WTC11 (cell line): ENCODE results near the gene ENTREP3. TPM values are rescaled to one million over a fixed set of nuclear protein-coding genes. Genes with fewer than 3 reads are reported as not detected.

Experiments
- ATAC-seq: fragments of 200-7000 bp; cut with Tn5 transposase; 2 replicates; pipeline ENCODE4 v1.10.0; 2021; ENCODE audit warnings: mild to moderate bottlenecking, moderate library complexity
- CTCF ChIA-PET: fragments of 300-600 bp; sonication (Branson Sonifier 250); formaldehyde crosslinking; loops from one replicate; lab custom pipeline; 2021; ENCODE audit warnings: antibody characterized with exemption; lab: Charles Lee
- POLR2A ChIA-PET: fragments of 350-600 bp; sonication (Branson Sonifier 250); formaldehyde crosslinking; loops from one replicate; lab custom pipeline; 2021; ENCODE audit warnings: antibody characterized with exemption; lab: Charles Lee
- DNase-seq: peaks from one replicate; pipeline ENCODE4 v3.0.0; 2021; ENCODE audit warnings: low spot score
- H3K27ac Mint-ChIP-seq: 2 replicates; pipeline ENCODE4 v1.8.0; 2021; ENCODE audit warnings: mixed read lengths
- H3K27me3 Mint-ChIP-seq: 2 replicates; pipeline ENCODE4 v1.8.0; 2021; ENCODE audit warnings: low read depth, mild to moderate bottlenecking, moderate library complexity, mixed read lengths
- H3K36me3 Mint-ChIP-seq: 2 replicates; pipeline ENCODE4 v1.8.0; 2021; ENCODE audit warnings: mixed read lengths
- H3K4me1 Mint-ChIP-seq: 2 replicates; pipeline ENCODE4 v1.8.0; 2022; ENCODE audit warnings: mixed read lengths
- H3K4me3 Mint-ChIP-seq: 2 replicates; pipeline ENCODE4 v1.8.0; 2021; ENCODE audit warnings: mild to moderate bottlenecking, moderate library complexity, mixed read lengths
- H3K9me3 Mint-ChIP-seq: 2 replicates; pipeline ENCODE4 v1.8.0; 2021; ENCODE audit warnings: mixed read lengths
- ATF1 ChIP-seq: sonication (generic); formaldehyde crosslinking; IDR thresholded peaks from 2 replicates; pipeline ENCODE4 v1.8.1; 2023; ENCODE audit warnings: mild to moderate bottlenecking, moderate library complexity, missing genetic modification reagents
- CREM ChIP-seq: sonication (generic); formaldehyde crosslinking; IDR thresholded peaks from 2 replicates; pipeline ENCODE4 v1.8.1; 2022; ENCODE audit warnings: mild to moderate bottlenecking, missing genetic modification reagents, moderate library complexity
- ELF4 ChIP-seq: sonication (generic); formaldehyde crosslinking; IDR thresholded peaks from 2 replicates; pipeline ENCODE4 v1.8.1; 2022; ENCODE audit warnings: low read depth, mild to moderate bottlenecking, moderate library complexity, missing genetic modification reagents
- EMX1 ChIP-seq: fragments of 250-450 bp; sonication (Bioruptor Pico); IDR thresholded peaks from 2 replicates; pipeline ENCODE4 v1.8.0; 2021; ENCODE audit warnings: mild to moderate bottlenecking
- MYBL2 ChIP-seq: sonication (generic); formaldehyde crosslinking; IDR thresholded peaks from 2 replicates; pipeline ENCODE4 v1.8.1; 2023; ENCODE audit warnings: mild to moderate bottlenecking, moderate library complexity, missing genetic modification reagents
- NFYB ChIP-seq: sonication (generic); formaldehyde crosslinking; conservative IDR thresholded peaks from 2 replicates; pipeline ENCODE4 v1.8.0; 2022; ENCODE audit warnings: low read depth, missing genetic modification reagents
- PRRX2 ChIP-seq: fragments of 250-450 bp; sonication (Bioruptor Pico); IDR thresholded peaks from 2 replicates; pipeline ENCODE4 v1.8.0; 2021; ENCODE audit warnings: mild to moderate bottlenecking
- RELA ChIP-seq: sonication (generic); formaldehyde crosslinking; IDR thresholded peaks from 2 replicates; pipeline ENCODE4 v1.8.1; 2022; ENCODE audit warnings: missing genetic modification reagents, mild to moderate bottlenecking, borderline replicate concordance
- ZNF671 ChIP-seq: fragments of 250-450 bp; sonication (Bioruptor Pico); IDR thresholded peaks from 2 replicates; pipeline ENCODE4 v1.8.0; 2021; ENCODE audit warnings: mild to moderate bottlenecking
- total RNA-seq: library from RNA; stranded (reverse); gene quantifications from 3 replicates; pipeline ENCODE4 v1.2.3, GENCODE V29; 2021
- TF ChIP-seq, protein P1 (sequence below): fragments of 250-450 bp; sonication (Bioruptor Pico); IDR thresholded peaks from 2 replicates; pipeline ENCODE4 v1.9.0; 2021; ENCODE audit warnings: mild to moderate bottlenecking
- TF ChIP-seq, protein P2 (sequence below): fragments of 250-450 bp; sonication (Bioruptor Pico); IDR thresholded peaks from 2 replicates; pipeline ENCODE4 v1.9.0; 2021; ENCODE audit warnings: mild to moderate bottlenecking
- TF ChIP-seq, protein P3 (sequence below): sonication (generic); formaldehyde crosslinking; IDR thresholded peaks from 2 replicates; pipeline ENCODE4 v1.8.1; 2022; ENCODE audit warnings: missing genetic modification reagents, borderline replicate concordance
- TF ChIP-seq, protein P4 (sequence below): sonication (generic); formaldehyde crosslinking; IDR thresholded peaks from 2 replicates; pipeline ENCODE4 v1.8.0; 2023; ENCODE audit warnings: mild to moderate bottlenecking, missing genetic modification reagents
- TF ChIP-seq, protein P5 (sequence below): sonication (generic); formaldehyde crosslinking; IDR thresholded peaks from 2 replicates; pipeline ENCODE4 v1.8.0; 2022; ENCODE audit warnings: mild to moderate bottlenecking, missing genetic modification reagents
- TF ChIP-seq, protein P6 (sequence below): fragments of 250-450 bp; sonication (Bioruptor Pico); IDR thresholded peaks from 2 replicates; pipeline ENCODE4 v1.8.0; 2021; ENCODE audit warnings: mild to moderate bottlenecking
- TF ChIP-seq, protein P7 (sequence below): sonication (generic); formaldehyde crosslinking; IDR thresholded peaks from 2 replicates; pipeline ENCODE4 v1.8.0; 2022; ENCODE audit warnings: missing genetic modification reagents
- TF ChIP-seq, protein P8 (sequence below): fragments of 200-600 bp; IDR thresholded peaks from 2 replicates; pipeline ENCODE4 v1.8.0; 2022; ENCODE audit warnings: antibody characterized with exemption

ENTREP3 gene
- total RNA-seq, 1 experiment from 2014 or later = 67.8 TPM

DNA sequence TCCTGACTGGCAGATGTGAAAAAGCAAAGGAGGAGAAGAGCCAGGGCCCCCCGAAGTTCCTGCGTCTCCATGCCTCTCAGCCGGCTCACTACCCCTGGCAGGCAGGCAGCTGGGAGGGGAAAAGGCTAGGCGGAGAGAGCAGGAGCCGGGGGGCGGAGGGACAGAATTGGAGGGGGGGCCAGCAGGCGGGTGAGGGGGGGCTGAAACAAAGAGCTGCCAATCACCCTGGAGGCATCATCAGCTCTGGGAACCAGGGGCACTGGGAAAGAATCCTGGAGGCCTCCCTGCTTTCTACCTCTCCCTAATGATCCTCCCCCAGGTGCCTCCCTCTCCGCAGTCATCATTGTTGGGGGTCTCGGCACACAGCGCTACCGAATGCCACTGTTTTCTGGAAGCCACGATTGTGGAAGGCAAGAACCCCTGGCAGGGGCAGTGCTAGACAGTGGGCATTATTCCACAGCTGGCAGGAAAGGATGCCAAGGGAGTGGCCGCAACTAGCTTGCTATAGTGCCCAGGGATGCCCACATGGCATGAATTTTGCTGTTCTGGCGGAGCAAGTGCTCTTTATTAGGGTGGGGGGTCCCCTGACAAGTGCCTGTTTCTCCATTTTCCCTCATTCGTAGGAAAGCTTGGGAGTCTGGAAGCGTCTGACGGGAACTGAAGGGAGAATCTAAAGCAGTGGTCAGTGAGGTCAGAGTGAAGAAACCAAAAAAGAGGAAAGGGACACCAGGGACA, 47.3 kb downstream of the ENTREP3 start, which contains the start of gene THBS3 (continued):
- TF ChIP-seq, protein P1, sequence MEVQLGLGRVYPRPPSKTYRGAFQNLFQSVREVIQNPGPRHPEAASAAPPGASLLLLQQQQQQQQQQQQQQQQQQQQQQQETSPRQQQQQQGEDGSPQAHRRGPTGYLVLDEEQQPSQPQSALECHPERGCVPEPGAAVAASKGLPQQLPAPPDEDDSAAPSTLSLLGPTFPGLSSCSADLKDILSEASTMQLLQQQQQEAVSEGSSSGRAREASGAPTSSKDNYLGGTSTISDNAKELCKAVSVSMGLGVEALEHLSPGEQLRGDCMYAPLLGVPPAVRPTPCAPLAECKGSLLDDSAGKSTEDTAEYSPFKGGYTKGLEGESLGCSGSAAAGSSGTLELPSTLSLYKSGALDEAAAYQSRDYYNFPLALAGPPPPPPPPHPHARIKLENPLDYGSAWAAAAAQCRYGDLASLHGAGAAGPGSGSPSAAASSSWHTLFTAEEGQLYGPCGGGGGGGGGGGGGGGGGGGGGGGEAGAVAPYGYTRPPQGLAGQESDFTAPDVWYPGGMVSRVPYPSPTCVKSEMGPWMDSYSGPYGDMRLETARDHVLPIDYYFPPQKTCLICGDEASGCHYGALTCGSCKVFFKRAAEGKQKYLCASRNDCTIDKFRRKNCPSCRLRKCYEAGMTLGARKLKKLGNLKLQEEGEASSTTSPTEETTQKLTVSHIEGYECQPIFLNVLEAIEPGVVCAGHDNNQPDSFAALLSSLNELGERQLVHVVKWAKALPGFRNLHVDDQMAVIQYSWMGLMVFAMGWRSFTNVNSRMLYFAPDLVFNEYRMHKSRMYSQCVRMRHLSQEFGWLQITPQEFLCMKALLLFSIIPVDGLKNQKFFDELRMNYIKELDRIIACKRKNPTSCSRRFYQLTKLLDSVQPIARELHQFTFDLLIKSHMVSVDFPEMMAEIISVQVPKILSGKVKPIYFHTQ (CRISPR knock-in tag) = no peak
- TF ChIP-seq, protein P2, sequence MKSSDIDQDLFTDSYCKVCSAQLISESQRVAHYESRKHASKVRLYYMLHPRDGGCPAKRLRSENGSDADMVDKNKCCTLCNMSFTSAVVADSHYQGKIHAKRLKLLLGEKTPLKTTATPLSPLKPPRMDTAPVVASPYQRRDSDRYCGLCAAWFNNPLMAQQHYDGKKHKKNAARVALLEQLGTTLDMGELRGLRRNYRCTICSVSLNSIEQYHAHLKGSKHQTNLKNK (CRISPR knock-in tag) = no peak
- TF ChIP-seq MYBL2 (CRISPR knock-in tag) (no peak), ZNF671 (CRISPR knock-in tag) (no peak; the same call in 1 of the 2 replicates), PRRX2 (0 out of 2 replicates have a peak, but pooled peaks have one; percentile 47)
- TF ChIP-seq, protein P3, sequence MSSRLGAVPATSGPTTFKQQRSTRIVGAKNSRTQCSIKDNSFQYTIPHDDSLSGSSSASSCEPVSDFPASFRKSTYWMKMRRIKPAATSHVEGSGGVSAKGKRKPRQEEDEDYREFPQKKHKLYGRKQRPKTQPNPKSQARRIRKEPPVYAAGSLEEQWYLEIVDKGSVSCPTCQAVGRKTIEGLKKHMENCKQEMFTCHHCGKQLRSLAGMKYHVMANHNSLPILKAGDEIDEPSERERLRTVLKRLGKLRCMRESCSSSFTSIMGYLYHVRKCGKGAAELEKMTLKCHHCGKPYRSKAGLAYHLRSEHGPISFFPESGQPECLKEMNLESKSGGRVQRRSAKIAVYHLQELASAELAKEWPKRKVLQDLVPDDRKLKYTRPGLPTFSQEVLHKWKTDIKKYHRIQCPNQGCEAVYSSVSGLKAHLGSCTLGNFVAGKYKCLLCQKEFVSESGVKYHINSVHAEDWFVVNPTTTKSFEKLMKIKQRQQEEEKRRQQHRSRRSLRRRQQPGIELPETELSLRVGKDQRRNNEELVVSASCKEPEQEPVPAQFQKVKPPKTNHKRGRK (CRISPR knock-in tag) = no peak
- TF ChIP-seq, protein P4, sequence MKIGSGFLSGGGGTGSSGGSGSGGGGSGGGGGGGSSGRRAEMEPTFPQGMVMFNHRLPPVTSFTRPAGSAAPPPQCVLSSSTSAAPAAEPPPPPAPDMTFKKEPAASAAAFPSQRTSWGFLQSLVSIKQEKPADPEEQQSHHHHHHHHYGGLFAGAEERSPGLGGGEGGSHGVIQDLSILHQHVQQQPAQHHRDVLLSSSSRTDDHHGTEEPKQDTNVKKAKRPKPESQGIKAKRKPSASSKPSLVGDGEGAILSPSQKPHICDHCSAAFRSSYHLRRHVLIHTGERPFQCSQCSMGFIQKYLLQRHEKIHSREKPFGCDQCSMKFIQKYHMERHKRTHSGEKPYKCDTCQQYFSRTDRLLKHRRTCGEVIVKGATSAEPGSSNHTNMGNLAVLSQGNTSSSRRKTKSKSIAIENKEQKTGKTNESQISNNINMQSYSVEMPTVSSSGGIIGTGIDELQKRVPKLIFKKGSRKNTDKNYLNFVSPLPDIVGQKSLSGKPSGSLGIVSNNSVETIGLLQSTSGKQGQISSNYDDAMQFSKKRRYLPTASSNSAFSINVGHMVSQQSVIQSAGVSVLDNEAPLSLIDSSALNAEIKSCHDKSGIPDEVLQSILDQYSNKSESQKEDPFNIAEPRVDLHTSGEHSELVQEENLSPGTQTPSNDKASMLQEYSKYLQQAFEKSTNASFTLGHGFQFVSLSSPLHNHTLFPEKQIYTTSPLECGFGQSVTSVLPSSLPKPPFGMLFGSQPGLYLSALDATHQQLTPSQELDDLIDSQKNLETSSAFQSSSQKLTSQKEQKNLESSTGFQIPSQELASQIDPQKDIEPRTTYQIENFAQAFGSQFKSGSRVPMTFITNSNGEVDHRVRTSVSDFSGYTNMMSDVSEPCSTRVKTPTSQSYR (CRISPR knock-in tag) = no peak
- TF ChIP-seq, protein P5, sequence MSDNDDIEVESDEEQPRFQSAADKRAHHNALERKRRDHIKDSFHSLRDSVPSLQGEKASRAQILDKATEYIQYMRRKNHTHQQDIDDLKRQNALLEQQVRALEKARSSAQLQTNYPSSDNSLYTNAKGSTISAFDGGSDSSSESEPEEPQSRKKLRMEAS = no peak

DNA sequence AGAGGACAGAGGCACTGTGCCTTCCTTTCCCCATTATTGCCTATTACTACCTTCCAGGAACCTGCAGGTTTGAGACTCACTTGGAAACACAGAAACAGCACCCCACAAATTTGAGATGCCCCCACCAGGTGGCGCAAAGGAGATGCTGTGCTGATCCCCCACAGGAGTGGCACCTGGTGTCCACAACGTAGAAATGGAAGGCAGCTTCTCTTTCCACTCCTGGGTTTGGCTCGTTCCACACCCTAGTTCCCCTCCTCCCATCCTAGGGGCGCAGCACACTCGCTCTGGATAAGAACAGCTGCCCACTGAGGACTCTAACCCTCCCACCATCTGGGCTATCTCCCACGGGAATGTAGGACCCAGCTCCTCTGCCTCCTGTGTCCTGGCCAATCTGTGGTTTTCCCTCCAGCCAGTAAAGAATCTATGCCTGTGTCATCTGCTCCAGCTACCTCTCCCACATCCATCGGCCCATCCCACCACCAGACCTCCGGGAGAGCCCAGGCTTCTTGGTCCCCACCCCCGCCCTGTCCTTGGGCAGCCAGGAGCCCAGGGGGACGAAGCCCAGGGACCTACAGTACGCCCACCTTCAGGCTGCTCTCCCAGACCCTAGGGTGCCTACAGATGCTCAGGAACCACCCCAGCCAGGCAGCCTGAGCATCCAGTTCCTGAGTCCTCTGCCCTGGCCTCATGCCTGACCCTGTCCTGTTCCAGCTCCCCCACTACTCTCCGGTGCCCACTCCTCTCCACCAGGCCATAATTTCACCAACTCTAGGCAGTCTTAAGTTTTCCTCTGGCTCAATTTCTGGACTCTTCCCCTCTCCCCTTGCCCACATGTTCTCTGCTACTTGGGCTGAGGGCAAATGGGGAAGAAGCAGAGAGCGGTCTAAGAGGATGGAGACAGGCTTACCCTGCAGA, 48.1 kb downstream of the ENTREP3 start:
- Mint-ChIP-seq H3K9me3 (no peaks in the 10 kb centered on the region), H3K4me3 (peak overlapping the region; percentile 88), H3K27me3 (peaks cover 9% of the 10 kb centered on the region), H3K27ac (peak overlapping the region; percentile 14), H3K36me3 (peaks cover 20% of the 10 kb centered on the region), H3K4me1 (peaks cover 19% of the 10 kb centered on the region)
- DNase-seq (peak; percentile 92), ATAC-seq (peak; percentile 31)
- POLR2A ChIA-PET = interaction anchor here (1.0 to 3.7 kb wide), 7 partner anchors 11 to 116 kb away, joined by 3 to 35 read pairs (median 4); partner anchors contain the start of gene KRTCAP2
- CTCF ChIA-PET = interaction anchor here (0.5 to 4.8 kb wide), 24 partner anchors 9 to 522 kb away, joined by 3 to 51 read pairs (median 6); partner anchors contain the start of genes ADAM15, KRTCAP2, RUSC1 and TRIM46
- TF ChIP-seq, protein P6, sequence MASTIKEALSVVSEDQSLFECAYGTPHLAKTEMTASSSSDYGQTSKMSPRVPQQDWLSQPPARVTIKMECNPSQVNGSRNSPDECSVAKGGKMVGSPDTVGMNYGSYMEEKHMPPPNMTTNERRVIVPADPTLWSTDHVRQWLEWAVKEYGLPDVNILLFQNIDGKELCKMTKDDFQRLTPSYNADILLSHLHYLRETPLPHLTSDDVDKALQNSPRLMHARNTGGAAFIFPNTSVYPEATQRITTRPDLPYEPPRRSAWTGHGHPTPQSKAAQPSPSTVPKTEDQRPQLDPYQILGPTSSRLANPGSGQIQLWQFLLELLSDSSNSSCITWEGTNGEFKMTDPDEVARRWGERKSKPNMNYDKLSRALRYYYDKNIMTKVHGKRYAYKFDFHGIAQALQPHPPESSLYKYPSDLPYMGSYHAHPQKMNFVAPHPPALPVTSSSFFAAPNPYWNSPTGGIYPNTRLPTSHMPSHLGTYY (CRISPR knock-in tag) = peak; percentile 32
- TF ChIP-seq ATF1 (CRISPR knock-in tag) (no peak; the same call in 1 of the 2 replicates), RELA (no peak), NFYB (no peak), CREM (CRISPR knock-in tag) (peak; percentile 63; the same call in 1 of the 2 replicates), ELF4 (CRISPR knock-in tag) (no peak), EMX1 (CRISPR knock-in tag) (peak; percentile 77)
- TF ChIP-seq, protein P7, sequence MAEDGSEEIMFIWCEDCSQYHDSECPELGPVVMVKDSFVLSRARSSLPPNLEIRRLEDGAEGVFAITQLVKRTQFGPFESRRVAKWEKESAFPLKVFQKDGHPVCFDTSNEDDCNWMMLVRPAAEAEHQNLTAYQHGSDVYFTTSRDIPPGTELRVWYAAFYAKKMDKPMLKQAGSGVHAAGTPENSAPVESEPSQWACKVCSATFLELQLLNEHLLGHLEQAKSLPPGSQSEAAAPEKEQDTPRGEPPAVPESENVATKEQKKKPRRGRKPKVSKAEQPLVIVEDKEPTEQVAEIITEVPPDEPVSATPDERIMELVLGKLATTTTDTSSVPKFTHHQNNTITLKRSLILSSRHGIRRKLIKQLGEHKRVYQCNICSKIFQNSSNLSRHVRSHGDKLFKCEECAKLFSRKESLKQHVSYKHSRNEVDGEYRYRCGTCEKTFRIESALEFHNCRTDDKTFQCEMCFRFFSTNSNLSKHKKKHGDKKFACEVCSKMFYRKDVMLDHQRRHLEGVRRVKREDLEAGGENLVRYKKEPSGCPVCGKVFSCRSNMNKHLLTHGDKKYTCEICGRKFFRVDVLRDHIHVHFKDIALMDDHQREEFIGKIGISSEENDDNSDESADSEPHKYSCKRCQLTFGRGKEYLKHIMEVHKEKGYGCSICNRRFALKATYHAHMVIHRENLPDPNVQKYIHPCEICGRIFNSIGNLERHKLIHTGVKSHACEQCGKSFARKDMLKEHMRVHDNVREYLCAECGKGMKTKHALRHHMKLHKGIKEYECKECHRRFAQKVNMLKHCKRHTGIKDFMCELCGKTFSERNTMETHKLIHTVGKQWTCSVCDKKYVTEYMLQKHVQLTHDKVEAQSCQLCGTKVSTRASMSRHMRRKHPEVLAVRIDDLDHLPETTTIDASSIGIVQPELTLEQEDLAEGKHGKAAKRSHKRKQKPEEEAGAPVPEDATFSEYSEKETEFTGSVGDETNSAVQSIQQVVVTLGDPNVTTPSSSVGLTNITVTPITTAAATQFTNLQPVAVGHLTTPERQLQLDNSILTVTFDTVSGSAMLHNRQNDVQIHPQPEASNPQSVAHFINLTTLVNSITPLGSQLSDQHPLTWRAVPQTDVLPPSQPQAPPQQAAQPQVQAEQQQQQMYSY (CRISPR knock-in tag) = peak; percentile 51; the same call in 1 of the 2 replicates
- TF ChIP-seq, protein P8, sequence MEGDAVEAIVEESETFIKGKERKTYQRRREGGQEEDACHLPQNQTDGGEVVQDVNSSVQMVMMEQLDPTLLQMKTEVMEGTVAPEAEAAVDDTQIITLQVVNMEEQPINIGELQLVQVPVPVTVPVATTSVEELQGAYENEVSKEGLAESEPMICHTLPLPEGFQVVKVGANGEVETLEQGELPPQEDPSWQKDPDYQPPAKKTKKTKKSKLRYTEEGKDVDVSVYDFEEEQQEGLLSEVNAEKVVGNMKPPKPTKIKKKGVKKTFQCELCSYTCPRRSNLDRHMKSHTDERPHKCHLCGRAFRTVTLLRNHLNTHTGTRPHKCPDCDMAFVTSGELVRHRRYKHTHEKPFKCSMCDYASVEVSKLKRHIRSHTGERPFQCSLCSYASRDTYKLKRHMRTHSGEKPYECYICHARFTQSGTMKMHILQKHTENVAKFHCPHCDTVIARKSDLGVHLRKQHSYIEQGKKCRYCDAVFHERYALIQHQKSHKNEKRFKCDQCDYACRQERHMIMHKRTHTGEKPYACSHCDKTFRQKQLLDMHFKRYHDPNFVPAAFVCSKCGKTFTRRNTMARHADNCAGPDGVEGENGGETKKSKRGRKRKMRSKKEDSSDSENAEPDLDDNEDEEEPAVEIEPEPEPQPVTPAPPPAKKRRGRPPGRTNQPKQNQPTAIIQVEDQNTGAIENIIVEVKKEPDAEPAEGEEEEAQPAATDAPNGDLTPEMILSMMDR = peak; percentile 49; the same call in 1 of the 2 replicates
